ENCODE data around the gene AFF4.
"Not testable (repeated sequence)": the region's sequence is repeated elsewhere in the genome, so short reads cannot be mapped to it uniquely, and the experiment has no call there.

The AFF4 gene

DNA sequence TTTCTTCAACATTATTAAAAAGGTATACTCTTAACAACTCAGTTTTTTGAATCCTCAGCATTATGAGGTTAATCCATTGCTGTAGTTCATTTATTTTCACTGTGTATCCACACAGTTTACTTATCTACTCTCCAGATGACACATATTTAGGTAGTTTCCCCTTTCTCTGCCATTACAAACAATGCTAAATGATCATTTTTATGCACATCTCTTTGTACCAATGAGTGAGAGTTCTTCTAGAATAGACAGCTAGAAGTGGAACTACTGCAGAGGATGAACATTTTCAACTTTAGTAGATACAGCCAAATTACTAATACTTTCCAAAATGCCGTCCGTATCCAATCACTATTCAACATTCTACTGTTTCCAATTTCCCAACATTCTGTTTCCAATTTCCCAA is 11.5 kb downstream of the AFF4 start:
- DNase-seq, result no peak

- DNase-seq, result no peak
Measured at GRCh38 chr5:132949136-132949535, 14.3 kb downstream of the AFF4 start.

DNA sequence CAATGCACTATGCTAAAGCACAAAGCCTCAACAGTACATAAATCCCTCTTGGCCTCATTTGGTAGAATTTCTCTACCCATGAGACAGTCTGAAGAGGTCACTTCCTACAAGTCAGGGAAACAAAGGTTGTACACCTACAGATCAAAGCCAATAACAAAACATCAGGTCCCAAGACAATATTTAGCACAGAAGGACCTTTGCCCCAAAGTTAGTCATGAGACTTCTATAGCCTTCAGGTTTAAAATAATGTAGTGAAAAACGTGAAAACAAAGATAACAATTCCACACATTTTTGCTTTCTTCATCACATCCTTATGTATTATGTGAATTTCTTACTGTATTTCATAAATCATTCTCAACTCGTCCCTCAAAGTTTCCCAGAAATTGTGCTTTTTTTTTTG is 15.8 kb downstream of the AFF4 start:
- no peak for DNase-seq

DNA sequence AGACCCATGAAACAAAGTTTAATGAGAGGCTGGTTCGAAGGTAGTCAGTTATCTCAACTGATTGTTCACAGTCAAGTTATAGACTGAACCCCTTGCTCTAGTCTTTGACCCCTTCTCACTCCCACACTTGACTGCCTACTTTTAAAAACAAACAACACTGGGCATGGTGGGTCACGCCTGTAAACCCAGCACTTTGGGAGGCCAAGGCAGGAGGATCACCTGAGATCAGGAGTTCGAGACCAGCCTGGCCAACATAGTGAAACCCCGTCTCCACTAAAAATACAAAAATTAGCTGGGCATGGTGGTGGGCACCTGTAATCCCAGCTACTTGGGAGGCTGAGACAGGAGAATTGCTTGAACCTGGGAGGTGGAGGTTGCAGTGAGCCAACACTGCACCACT is 18.1 kb downstream of the AFF4 start:
- not testable (repeated sequence) for DNase-seq

DNA sequence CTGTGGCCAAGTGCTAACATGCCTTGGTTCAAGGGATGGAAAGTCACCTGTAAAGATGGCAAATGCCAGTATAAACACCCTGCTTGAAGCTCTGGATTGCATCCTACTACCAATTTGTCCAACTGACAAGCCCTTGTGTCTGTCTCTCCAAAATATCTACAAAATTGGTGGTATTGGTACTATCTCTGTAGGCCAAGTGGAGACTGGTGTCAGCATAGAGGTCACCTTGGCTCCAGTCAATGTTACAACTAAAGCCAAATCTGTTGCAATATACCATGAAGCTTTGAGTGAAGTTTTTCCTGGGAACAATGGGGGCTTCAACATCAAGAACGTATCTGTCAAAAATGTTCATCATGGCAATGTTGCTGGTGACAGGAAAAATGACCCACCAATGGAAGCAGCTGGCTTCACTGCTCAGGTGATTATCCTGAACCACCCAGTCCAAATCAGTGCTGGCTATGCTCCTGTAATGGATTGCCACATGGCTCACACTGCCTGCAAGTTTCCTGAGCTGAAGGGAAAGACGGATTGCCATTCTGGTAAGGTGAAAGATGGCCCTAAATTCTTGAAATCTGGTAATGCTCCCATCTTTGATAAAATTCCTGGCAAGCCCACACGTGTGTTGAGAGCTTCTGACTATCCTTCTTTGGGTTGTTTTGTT is 19.9 kb downstream of the AFF4 start:
- no peak for DNase-seq

DNA sequence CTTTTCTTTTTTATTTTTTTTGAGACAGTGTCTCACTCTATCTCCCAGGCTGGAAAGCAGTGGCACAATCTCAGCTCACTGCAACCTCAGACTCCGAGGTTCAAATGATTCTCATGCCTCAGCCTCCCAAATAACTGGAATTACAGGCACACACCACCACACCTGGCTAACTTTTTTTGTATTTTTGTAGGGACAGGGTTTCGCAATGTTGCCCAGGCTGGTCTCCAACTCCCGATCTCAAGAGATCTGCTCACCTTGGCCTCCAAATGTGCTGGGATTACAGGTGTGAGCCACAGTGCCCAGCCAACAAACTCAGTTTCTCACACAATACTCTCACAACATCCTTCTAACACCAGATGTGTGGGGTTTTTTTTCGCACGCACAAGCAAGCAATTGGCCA is 22.1 kb downstream of the AFF4 start:
- no peak for DNase-seq

- no peak for DNase-seq
Measured at GRCh38 chr5:132928062-132928407, 35.4 kb downstream of the AFF4 start.

DNA sequence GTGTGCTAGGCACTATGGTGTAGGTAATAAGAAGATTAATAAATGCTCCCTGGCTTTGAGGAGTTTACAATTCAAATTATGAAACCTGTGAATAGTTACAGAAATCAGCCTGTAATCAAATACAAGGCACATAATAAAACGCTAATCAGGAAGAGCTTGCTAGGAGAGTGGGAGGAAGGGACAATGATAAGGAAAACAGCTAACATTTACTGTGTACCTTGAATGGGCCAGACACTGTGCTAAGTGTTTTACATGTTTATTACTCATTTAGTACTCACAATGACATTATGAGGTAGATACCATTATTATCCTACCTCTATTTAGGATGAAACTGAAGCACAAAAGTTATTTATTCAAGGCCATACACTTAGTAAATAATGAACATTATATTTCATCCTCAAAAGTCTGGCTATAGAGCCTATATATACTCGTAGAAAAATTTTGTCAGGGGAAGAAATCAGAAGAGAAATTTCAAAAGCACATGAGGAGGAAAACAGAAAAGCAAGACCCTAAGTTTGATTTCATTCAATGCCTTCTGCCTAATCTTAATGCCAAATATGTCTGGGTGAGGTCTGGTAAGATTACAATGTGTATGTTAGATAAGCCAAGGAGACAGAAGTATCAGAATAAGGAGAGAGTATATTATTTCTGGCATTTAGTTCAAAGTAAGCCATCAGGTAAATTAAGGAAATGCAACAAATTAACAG is 35.9 kb downstream of the AFF4 start:
- no peak for DNase-seq

- no peak for DNase-seq
Measured at GRCh38 chr5:132926437-132926836, 37.0 kb downstream of the AFF4 start.

- no peak for DNase-seq
Measured at GRCh38 chr5:132916086-132916485, 47.3 kb downstream of the AFF4 start.

GRCh38 chr5:132915681-132916080 is 47.8 kb downstream of the AFF4 start:
- no peak for DNase-seq

- no peak for DNase-seq
Measured at GRCh38 chr5:132909702-132910101, 53.7 kb downstream of the AFF4 start.

- DNase-seq, result no peak
Measured at GRCh38 chr5:132907161-132907560, 56.3 kb downstream of the AFF4 start.

GRCh38 chr5:132905938-132906337 is 57.5 kb downstream of the AFF4 start:
- no peak for DNase-seq

DNA sequence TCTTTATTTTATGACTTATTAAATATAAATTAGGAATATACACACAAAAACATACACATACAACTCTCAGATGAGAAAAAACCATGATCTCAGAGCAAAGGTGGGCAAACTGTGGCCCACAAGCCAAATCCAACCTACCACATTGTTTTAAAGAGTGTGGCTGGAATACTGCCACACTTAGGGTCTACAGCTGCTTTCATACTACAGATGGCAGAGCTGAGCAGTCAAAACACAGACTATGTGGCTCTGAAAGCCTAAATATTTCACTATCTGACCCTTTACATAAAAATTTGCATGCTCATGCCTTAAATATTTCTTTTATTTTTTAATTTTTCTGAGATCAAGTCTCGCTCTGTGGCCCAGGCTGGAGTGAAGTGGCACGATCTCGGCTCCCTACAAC is 61.7 kb downstream of the AFF4 start:
- DNase-seq, result no peak

DNA sequence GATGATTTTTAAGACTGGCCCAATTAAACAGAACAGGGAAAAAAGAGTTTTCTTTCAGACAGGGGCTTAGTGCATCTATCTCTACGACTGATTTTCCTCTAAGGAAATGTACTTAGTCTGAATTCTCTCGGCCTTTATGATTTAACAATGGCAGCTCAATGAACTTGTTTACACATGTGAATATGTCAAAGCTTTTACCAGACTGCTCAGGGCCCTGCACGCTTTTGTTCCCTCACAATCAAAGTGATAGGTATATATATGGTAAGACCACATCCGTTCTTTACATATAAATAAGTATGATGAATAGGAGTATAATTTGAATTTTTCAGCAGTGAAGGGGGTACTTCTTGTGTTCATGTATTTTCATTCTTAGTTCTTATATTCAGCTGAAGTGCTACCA is 62.4 kb downstream of the AFF4 start:
- DNase-seq, result no peak

- DNase-seq, result no peak
Measured at GRCh38 chr5:132898094-132898493, 65.3 kb downstream of the AFF4 start.

DNA sequence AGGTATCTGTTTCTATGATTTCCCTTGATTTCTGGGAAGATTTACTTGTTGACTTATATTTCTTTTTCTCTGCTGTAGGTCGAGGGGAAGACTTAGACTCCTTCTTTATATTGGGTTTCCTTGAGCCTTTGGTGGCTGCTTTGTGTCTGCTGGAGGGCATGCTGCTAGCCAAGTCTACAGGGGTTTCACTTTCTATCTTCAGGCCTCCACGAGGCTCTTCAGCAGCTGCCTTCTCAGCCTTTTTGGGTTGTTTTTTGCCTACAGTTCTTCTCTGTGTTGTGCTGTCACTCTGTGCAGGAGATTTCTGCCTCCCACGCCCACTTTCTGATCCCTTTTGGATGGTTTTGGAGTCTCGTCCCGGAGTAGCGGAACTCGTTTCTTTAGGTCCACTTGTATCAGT is 66.7 kb downstream of the AFF4 start:
- DNase-seq, result no peak

DNA sequence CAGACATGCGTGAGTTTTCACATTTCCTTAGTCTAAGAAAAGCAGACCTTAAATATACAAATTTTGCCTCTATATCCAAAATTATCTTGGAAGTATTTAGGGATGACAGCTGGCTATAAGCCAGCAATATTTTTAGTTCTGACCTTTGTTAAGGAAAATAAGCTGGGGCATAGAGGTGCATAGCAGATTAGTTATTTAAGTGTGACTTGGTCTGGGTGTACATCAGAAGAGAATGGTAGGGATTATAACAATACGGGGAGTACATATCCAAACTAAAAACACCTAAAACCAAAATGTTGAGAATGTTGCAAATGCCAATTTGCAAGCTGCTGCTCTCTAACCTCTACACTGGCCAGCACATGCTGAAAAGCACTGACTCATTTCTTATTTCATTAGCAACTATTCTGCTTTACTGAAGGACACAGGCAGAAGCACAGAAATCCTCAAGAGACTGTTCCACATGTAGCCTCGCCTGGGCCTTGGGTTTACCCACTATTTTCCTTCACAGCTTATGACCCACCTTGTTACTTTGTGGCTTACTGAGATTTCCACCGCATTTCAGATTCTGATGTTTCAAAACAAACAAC is 67.6 kb downstream of the AFF4 start:
- no peak for DNase-seq

DNA sequence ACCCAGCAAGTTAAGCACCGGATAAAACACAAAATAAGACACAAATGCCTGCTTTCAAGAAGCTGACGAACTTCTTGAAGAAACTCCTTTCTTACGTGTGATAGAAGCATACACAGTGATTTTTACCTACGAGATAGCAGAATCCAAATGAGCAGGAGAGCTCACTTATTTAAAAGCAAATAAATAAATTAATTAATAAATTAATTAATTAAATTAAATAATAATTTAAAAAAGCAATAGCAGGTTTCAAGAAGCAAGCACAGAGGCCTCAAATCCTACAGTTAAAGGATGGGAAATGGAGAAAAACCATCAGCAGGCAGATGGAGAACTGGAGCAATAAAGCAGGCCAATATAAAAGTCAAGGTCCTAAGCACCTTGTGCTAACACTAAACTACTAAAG is 72.6 kb downstream of the AFF4 start:
- DNase-seq, result no peak

- no peak for DNase-seq
Measured at GRCh38 chr5:132889501-132889900, 73.9 kb downstream of the AFF4 start.

DNA sequence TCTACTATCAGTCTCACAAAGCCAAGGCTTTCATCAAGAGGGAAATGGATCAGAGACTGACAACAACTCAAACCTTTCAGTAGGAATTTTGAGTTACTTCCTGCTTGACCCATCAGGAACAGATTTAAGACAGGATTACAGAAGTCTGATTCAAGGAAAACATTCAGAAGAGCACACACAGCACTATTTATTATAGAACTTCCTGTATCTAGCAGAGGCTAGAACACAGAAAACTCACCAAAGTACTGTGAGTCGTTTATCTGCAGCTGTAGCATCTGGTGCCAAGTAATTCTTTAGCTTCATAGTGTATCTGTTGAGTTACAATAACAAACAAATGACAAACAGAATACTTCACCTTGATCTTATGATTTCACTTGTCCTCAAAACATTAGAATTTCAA is 76.2 kb downstream of the AFF4 start:
- DNase-seq, result no peak

GRCh38 chr5:132886064-132886823 is 77.2 kb downstream of the AFF4 start:
- DNase-seq, result no peak

GRCh38 chr5:132884548-132884947 is 78.9 kb downstream of the AFF4 start:
- DNase-seq, result no peak
